Embryonic facial prominence (tissue), 1 donor: Measurements from ENCODE around the gene RO60.
"Not testable (repeated sequence)": the region's sequence is repeated elsewhere in the genome, so short reads cannot be mapped to it uniquely, and the experiment has no call there.

Experiments used
- DNase-seq: peaks from one replicate; pipeline ENCODE4 v3.0.0-alpha.2; 2016; ENCODE audit errors: extremely low spot score

RO60 gene

GRCh38 chr1:193059282-193060114, at the start of gene RO60, which contains the start of gene UCHL5:
Gene RO60, plus strand, starts transcription at chr1:193059612. Its CDS starts 9,443 bp downstream, at chr1:193069055.
Gene UCHL5, minus strand, starts transcription at chr1:193059360. Its CDS starts 100 bp downstream, at chr1:193059260.
- DNase-seq: peak; percentile 96

DNA sequence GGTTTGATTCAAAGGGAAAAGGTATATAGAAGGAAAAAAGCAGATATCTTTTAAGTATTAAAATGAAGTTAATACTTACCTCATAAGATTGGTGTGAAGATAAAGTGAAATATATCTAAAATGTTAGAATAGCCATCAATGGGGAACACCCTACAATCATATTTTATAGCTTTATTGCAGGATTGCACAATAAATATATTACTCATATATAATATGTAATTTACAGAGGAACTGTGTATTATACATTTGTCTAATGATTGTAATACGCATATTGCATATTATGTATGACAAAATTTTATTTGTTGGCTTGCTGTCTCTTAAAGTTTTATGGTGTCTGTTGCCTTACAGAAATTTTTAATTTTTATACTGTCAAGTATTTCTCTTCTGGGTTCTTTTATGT, 48.0 kb upstream of the RO60 start:
- DNase-seq: no peak

DNA sequence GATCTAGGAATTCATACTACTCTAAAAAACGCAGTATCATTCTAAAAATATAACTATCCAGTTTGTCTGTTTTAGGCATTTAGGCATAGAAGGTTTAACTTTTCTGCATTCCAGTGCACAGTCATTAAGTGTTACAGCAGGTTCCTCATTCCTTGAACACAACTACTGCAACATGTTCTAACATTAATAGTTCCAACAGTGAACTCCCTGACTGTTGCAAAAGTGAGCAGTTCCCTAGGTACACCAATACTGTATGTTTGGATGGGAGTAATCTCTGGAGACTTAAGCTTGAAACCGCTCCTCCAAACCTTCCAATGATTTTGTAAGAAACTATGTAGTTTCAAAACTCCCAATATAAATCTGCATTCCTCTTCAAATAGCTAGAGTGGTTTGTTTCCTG, 46.4 kb upstream of the RO60 start:
- no peak for DNase-seq

DNA sequence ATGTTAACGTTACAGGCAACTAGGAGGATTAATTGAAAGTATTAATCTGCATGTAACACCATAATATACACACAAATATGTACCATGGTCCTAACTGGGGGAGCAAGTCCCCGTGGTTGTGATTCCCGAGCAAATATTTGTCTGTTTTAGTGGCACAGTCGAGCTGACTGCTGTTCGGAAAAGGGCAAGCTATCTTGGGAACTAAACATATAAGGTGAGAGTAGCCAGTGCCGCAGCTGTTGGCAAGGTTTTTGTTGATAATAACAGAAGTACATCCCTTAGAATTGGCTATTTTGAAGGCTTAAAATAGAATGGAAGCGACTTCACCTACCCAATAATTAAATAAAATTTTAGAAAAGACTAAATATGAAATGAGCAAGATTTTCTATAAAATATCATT, 45.7 kb upstream of the RO60 start:
- no peak for DNase-seq

DNA sequence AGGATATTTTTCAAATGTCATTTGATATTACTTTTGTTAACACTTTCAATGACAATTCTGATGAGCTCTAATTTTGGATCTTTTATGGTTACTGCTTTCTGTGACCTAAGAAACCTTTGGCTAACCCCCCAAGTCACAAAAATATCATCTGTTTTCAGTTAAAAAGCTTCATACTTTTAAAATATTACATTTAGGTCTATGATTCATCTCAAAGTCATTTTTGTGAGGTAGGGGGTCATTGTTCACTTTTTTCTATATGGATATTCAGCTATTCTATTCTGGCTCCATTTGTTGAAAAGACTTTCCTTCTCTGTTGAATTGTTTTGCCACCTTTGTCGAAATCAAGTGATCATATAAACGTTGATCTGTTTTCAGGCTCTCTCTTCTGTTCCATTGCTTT, 45.0 kb upstream of the RO60 start:
- DNase-seq: no peak

GRCh38 chr1:193016788-193017187, 42.6 kb upstream of the RO60 start:
- DNase-seq: no peak

GRCh38 chr1:193019442-193020026, 39.9 kb upstream of the RO60 start:
- DNase-seq: peak; percentile 37

- no peak for DNase-seq
These were observed 34.2 kb upstream of the RO60 start for GRCh38 chr1:193025218-193025617.

DNA sequence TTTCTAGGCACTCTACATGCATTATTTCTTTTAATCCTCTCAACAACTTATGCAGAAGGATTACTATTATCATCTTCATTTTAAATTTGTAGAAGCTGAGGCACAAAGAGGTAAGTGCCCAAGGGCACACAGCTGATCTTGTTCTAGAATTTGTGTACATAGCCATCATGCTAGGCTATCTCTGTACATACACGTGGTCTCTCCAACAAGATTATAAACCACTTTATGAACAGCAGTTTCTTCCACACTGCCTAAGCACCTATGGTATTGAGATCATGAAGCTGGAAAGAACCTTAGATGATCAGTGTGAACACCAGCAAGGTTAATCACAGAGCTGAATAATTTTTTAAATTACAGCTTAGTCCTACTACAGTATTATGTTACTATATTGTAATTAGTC, 29.1 kb upstream of the RO60 start:
- no peak for DNase-seq

DNA sequence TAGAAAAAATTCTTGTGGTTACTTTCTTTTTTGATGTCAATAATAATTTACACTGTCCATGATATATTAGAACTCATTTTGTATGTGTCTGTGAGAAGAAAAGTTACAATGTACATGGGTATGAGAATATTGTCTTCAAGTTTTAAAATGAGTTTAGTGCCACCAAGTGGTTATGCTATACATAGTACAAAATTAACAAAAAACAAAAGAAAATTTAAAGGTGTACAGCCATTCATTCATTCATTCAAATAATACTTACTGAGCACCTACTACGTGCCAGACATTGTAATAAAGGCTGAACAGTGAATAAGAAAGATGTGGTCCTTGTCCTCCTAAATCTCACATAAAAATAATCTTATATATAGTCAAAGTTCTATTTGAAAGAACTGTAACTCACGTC, 28.0 kb upstream of the RO60 start:
- no peak for DNase-seq

DNA sequence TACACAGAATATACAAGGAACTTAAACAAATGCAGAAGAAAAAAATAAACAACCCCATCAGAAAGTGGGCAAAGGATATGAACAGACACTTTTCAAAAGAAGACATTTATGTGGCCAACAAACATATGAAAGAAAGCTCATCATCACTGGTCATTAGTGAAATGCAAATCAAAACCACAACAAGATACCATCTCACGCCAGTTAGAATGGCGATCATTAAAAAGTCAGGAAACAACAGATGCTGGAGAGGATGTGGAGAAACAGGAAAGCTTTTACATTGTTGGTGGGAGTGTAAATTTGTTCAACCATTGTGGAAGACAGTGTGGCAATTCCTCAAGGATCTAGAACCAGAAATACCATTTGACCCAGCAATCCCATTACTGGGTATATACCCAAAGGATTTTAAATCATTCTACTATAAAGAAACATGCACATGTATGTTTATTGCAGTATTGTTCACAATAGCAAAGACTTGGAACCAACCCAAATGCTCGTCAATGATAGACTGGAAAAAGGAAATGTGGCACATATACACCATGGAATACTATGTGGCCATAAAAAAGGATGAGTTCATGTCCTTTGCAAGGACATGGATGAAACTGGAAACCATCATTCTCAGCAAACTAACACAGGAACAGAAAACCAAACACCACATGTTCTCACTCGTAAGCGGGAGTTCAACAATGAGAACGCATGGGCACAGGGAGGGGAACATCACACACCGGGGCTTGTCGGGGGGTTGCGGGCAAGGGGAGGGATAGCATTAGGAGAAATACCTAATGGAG, 26.6 kb upstream of the RO60 start:
- not testable (repeated sequence) for DNase-seq

DNA sequence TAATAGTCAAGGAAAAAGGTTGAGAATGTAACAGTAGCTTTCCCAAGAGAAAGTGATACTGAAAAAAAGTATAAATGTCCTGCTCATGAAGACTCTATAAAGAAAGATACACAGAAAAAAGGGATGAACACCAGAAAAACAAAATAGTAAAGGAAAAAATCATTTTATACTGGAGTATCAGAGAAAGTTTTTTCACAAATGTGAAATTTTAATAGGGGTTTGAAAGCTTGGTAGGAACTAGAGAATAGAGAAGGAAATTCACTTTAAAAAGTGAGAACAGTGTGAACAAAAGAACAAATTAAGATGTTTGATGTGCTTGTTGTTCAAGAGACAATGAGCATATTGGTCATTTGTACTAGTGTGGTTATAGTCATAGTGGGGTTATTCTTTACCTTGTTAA, 25.8 kb upstream of the RO60 start:
- DNase-seq: no peak

- no peak for DNase-seq
These were observed 22.9 kb upstream of the RO60 start for GRCh38 chr1:193036337-193037047.

GRCh38 chr1:193040011-193040410, 19.4 kb upstream of the RO60 start:
- no peak for DNase-seq

DNA sequence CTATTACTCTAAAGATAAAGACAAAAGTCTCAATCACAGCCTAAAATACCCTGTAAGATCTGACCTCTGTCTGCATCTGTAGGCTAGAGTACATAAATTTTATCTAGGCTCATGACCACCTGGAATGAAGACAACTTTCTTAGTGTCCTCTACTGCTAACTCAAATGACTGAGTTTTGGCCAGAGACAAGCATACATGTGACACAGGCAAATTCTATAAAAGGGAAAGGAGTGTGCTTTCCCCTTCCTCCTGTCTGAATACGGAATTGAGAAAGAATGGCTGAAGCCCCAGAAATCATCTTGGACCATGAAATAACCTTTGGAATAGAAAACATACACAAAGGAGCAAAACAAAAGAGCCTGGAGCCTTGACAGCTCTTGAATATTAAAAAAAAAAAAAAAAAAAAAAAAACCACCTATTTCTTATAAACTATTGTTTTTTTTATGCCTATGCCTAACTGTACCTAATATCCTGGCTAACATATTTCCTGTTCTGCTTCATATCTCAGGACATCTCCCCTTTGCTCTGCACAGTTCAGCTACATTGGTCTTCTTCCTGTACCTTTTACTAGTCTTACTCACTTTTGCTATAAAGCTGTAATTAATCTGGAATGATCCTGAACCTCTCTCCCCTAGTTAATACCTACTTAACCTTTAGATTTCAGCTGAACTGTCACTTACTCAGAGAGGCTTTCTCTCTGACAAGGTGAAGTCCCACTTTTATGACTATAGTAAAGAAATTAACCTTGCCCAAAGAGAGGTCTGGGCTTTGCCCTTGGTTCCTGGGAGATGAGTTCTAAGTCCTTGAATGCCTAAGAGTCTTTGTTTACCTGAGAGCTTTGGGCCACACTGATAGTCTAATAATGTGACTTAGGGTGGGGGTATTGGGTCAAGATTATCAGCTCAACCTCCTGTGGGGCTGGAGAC, 16.4 kb upstream of the RO60 start:
- DNase-seq: no peak

DNA sequence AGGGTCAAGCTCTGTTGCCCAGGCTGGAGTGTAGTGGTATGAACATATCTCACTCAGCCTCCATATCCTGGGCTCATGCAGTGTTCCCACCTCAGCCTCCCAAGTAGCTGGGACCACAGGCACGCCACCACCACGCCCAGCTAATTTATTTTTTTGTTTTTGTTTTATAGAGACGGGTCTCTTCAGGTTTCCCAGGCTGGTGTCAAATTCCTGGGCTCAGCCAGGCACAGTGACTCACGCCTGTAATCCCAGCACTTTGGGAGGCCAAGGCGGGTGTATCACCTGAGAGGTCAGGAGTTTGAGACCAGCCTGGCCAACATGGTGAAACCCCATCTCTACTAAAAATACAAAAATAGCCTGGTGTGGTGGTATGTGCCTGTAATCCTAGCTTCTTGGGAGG, 10.5 kb upstream of the RO60 start:
- DNase-seq: not testable (repeated sequence)

DNA sequence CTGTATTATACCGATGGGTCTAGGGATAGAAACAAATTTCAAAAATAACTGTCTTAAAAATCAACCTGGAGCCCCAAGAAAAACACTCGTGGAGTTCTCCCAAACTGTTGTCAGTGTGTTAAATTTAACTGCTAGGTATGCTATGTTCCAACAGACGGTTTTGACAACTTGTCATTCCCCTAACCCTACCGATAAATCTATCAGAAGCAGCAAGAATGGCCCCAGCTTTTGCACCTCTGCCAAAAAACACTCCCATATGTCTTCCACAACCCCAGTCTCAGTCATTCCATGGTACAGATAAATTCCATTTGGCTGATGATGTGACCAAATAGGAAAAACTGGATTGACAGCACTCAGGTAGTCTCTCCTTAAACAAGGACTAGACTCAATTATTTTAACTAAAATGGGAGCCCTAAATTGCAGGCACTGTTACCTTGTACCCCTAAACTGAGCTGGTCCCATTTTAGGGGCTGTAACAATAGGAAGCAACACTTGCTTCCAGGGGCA, 5.2 kb upstream of the RO60 start:
- no peak for DNase-seq

DNA sequence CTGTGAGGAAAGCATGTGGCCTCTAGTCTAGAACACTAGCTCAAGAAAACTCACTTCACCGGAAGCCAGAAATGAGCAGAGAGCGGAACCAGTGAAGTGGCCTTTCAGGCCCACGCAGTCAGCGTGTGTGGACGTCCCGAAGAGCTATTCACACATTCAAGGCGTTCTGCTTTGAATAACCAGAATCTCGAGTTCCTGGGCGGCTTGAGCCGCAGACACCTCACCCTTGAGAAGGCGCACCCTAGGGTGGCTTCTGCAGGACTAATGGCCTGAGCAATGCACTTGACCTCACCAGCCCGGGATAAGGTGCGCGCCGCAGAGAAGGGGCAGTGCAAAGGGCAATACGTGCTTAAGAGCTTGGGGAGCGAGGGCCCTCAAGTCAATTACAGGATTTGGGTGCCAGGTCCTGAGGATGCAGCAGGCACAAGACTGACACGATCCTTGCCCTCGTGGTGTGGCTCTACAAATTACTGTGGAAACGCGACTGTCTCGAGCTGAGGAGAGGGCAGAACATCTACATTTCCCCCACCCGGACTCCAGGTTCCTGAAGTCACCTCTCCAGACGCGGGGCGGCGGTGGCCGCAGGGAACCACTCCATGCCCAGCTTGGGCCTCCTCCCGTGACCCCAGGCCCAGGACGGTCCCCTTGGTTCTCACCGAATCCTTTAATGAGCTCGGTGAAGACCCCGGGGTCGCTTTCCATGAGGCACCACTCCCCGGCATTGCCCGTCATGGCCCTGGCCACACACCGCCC, 707 bp upstream of the RO60 start:
- no peak for DNase-seq

DNA sequence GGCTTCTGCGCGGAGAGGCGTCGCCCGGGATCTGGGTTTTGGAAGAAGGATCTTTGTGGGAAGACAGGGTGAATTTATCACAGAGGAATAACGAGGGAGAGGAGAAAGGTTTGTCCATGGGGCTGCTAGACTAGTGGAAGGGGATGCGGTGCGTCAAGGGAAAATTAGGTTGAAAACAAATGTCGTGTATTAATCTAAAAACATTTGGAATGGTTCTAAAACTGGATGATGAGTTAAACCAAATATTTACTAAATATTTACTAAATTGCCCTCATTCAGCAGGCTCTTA, 647 bp downstream of the RO60 start:
- no peak for DNase-seq

- DNase-seq: no peak
These were observed 994 bp downstream of the RO60 start for GRCh38 chr1:193060406-193060805.
